ENCODE data around the gene AFTPH. TPM values are rescaled to one million over a fixed set of nuclear protein-coding genes. Genes with fewer than 3 reads are reported as not detected.
A peak's percentile ranks its signal among the peaks of the same experiment; 100 is the strongest.

Gene AFTPH
- total RNA-seq, 1 donor from 2014 or later = 53.7 TPM

DNA sequence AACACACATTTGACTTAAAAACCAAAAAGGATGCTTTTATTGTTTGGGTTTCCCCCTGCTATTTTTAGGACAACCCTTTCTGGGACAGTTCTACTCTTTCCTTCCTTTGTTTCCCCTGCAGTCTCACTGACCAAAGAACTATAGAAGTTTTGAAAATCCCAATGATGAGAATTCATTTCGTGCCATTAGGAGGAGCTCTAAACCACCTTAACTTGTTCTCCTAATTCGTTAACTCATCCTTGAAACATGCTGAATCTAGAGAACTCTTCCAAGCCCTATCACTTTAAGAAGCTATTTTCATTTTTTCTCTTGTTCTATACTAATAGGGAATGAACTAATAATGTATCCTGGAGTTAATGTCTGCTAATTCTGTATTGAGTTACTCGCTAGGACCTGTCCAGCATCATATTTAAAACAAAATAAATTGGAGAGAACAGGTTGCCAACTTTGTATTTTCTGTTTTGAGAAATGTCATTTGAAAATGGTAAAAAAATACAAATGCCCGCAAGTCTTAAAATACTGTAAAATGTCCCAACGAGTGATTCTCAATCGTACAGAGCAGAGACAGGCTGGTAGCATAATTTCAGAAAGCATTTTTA is 62.9 kb downstream of the AFTPH start:
- peak; percentile 76 for DNase-seq (ENCODE audit: low spot score)

DNA sequence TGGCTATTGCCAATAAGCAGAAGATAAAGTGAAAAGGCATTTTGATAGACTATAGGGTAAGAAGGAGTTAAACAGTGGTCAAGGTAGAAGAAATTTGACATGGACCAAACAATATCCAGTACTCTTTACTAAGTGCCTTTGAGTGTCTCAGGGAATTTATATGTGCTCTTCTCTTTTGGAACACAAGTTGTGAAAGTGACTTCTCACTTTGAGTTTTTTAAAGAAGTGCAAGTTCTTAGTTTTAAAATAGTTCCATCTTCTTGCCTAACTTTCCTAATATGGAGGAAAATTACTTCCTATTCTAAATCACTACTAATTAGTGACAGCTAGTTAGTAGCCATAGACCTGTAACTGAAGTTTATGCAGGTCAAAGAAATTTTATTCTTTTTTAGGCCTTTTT is 63.4 kb downstream of the AFTPH start:
- DNase-seq (ENCODE audit: low spot score) = no peak

DNA sequence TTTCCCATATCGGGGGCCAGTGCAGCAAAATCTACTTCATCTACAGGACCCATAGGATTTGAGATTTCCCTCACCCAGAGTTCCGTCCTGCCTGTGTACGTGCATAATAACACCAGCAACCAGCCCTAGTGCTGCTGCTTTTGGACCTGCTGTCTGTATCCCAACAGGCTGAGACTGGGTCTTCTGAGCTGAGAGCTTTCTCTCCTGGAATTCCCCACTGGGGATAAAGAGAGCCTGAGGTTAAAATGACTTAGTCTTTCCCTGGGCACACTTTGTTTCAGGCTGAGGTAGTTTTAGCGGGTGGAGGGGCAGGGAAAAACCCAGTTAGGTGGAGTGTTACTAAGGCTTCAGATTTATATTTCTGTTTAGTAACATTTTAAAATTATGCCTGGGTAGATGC is 67.1 kb downstream of the AFTPH start:
- DNase-seq (ENCODE audit: low spot score) = no peak

DNA sequence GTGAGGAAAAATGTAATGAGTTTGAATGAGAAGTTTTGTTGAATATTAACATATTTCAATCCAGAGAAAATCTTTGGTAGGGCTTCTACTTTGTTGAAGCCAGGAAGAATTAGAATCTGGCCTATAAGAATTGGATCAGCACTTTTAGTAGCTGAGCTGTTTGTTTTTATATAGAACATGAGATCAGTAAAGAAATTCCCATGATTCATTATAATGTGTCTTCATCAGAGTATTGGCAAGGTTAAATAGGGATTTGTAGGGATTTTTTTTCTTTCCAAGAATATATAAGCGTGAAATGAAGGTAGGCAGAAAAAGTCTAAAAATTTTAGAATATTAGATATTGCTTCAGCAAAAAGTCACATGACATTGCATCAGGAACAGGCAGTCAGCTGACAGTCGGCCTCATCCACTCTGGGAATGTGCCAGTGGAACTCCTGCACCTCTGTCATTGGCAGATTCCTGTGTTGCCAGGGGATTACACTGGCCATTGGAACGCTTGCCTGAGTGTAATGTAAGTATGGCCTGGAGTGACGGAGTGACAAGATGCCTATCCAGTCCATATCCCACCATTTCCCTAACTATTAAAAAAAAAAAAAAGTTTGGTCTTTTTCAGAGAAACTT is 69.0 kb downstream of the AFTPH start:
- no peak for DNase-seq (ENCODE audit: low spot score)

DNA sequence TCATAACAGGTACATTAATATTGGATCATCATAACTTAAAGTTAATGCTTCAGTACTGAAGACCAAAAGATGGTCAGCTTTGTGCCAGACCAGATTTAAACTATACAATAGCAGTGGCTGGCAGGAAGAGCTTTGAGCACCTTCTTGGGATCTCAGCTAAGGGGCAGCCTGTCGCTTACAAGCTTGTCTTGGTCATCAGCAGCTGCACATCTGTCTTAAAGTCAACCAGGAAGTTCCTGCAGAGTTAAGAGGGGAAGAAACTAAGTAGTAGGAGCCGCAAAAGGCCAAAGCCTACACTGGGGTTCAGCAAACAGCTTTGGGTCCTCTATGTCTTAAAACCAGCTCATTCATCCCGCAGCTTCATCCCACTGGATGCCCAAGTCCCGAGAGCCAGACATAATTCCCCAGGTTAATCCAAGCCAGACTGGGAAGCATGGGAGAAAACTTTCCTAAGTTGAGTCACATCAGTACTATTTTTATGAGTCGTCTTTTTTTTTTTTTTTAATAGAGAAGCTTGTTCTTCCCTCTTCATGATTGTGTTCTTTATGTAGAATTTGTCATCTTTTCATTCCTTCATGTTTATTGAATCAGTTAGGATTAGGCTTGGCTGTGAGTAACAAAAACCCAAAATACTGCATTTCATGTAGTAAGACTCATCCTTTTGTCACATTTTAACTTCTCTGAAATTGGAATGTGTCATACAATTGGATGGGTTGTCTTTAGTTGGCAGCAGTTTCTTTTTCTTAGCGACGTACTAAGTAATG is 70.3 kb downstream of the AFTPH start:
- DNase-seq (ENCODE audit: low spot score) = no peak

DNA sequence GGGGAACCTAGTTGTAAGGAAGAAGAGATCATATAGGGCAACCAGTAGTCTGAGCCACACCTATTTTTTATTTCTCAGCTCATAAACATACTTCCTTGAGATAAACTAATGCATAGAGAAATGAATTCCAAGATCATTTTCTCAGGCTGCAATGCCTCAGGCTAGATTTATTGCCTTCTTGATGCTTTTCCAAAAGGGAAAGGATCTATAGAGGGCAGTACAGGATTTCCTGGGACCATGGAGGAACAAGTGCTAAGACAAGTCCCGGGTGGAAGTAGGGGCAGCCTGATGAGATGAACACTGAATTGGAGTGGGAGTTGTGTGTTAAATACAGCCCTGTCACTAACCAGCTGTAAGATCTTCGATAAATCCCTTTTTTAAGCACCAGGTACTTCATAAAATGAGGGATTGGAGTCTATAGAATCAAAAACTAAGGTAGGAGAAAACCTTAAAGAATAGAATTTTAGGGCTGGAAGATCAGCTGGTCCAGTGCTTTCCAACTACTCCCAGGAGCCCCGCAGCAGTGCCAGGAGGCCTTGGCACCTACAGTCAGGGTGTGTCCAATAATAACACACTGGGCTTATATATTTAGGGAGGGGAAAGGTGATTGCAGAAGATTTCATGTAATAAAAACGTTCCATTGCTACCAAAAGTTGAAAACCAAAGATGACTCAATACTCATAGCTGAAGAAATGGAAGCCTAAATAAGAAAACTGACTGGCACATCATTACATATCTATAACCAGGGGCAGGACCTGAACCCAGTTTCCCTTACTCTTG is 71.5 kb downstream of the AFTPH start:
- peak; percentile 56 for DNase-seq (ENCODE audit: low spot score)

DNA sequence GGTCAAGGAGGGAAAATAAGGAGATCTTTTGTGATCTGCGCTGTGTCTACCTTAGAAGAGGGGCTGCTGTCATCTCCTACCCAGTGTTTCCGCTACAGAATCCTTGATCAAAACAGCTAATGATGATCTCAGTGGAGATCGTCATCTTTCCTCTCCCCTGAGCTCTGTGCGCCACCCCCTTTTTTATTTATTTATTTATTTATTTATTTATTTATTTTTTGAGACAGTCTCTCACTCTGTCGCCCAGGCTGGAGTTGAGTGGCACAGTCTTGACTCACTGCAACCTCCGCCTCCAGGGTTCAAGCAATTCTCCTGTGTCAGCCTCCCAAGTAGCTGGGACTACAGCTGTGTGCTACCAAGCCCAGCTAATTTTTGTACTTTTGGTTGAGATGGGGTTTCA is 74.1 kb downstream of the AFTPH start:
- no peak for DNase-seq (ENCODE audit: low spot score)

DNA sequence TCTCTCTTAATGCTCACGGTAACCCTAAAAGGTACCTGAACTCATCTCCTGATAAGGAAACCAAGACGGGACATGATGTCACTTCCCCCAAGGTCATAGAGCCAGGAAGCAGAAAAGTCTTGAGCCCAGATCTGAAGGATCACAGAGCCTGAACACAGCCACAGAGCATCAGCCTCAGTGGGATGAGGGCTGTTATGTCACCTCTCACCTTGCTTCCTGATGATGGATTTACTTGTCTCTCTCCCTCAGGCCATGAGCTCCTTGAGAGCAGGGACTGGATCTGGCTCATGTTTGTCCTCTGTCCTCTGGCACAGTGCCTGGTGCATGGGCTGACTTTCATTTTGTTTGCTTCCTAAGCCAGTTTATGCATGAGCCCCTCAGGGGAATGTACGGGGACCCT is 75.3 kb downstream of the AFTPH start:
- no peak for DNase-seq (ENCODE audit: low spot score)

DNA sequence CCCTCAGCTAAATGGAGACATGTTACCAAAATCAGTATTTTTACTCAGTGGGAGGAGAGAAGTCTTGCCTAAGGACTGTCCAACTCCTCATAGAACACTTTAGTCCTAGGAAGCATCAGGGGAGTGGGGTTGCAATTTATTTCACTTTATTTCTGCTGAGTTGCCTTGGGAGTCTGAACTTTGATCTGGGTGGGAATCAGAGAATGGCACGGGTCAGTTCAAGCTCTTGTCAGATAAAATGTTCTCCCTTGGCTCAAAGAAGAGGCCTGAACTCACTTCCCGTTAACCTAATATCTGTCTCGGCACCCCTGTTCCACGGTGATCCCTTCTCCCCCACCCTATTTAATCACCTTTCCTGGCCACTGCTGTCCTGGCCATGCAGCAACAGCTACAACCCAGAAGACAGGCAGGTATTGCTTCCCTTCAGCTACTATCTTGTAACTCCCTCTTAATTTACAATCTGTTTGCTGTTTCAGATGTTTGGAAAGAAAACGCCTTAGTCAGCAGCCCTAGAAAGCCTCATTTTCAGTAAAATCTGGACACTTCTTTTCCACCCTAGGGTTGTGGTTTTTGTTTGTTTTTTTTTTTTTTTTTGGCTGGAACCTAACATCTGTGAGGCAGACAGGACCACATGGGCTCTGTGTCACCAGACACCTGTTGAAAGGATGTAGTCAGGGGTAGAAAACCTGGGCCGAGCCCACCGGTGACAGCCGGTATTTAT is 77.1 kb downstream of the AFTPH start:
- peak; percentile 79 for DNase-seq (ENCODE audit: low spot score)

DNA sequence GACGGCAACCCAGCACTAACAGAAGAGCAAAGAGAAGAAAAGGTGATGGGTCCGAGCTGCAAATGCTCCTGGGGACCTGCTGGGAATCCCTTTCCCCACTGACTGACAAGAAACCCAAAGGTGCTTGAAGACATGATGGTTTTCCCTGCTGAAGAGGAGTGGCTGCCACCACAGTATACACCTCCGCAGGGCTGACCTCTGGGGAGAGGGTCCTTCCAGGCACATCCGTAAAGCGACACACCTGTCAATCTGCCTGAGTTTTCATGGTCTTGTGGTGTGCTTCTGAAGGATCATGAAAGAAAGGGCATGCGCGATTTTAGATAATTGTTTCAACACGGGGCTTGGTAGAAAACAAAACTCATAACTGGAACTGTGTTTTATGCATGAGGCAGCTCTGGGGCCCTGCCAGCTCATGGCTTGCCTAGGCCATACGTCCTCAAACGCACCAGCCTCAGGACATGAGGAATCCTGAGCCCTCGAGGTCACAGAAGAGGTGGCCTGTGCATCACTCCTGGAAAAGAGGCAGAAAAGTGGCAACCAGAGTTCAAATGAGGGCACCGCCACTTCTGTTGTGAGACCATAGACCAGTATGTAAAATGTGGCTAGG is 77.8 kb downstream of the AFTPH start:
- no peak for DNase-seq (ENCODE audit: low spot score)

DNA sequence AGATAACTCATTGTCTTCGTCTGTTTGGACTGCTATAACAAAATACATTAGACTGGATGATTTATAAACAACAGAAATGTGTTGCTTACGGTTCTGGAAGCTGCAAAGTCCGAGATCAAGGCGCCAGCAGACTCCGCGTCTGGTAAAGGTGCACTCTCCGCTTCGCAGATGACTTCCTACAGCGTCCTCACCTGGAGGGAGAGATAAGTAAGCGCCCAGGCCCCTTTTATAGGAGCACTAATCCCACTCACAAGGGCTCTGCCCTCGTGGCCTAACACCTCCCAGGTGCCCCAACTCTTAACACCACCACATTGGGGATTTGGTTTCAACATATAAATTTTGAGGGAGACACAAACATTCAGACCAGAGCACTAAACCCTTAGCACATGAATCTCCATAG is 78.3 kb downstream of the AFTPH start:
- DNase-seq (ENCODE audit: low spot score) = no peak

DNA sequence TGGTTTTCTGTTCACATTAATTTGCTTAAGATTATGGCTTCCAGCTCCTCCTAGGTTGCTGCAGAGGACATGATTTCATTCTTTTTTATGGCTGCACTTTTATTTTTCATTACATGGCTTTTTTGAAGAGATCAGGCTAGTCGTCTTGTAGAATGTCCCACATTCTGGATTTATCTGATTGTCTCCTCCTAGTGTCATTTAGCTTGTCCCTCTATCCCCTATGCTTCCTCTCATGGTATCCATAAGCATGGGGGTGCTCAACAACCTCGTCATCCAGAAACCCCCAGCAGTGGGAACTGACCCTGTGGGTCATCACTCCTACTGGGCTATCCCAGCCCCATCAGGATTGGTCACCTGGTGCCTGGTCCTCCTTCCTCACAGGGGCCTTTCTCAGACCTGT is 80.0 kb downstream of the AFTPH start:
- DNase-seq (ENCODE audit: low spot score) = no peak

DNA sequence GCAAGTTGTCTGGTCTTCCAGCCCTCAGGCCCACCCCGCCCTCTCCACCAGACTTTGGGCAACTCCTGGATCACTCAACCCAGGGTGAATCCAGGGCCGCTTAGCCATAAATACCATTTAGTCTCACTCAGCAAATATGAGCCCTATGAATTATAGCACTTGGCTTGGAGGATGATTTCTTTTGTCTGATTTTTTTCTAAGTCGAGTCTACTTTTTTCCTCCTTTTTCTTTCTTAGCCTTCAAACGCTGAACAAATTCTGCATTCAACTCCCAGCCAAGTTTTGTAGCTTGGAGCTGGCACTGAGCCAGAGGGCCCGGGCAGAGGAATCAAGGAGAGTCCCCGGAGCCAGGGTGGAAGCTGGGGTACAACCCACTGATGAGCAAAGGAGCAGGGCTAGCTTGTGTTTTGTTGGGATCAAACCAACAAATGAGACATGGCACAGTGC is 80.9 kb downstream of the AFTPH start:
- DNase-seq (ENCODE audit: low spot score) = peak; percentile 97

DNA sequence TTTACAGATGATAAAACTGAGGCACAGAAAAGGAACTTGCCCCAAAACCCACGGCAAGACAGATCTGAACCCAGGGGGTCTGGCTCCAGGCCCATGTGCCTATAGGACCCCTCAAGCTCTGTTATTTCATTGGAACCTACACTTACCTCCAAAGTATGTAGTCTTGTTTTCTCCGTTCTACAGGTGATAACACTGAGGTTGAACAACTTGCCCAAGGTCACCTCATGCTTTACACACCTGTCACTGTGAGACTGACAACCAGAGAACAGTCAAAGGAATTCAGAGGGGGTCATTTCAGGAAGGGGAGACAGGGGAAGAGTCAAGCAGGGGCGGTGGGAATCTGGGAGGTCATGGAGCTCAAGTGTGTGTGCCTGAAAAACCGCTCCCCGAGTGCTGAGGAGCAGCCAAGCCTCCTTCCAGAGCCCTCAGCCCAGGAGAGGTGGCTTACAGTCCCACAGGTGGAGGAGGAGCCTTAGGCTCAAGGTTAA is 81.9 kb downstream of the AFTPH start:
- DNase-seq (ENCODE audit: low spot score) = no peak

DNA sequence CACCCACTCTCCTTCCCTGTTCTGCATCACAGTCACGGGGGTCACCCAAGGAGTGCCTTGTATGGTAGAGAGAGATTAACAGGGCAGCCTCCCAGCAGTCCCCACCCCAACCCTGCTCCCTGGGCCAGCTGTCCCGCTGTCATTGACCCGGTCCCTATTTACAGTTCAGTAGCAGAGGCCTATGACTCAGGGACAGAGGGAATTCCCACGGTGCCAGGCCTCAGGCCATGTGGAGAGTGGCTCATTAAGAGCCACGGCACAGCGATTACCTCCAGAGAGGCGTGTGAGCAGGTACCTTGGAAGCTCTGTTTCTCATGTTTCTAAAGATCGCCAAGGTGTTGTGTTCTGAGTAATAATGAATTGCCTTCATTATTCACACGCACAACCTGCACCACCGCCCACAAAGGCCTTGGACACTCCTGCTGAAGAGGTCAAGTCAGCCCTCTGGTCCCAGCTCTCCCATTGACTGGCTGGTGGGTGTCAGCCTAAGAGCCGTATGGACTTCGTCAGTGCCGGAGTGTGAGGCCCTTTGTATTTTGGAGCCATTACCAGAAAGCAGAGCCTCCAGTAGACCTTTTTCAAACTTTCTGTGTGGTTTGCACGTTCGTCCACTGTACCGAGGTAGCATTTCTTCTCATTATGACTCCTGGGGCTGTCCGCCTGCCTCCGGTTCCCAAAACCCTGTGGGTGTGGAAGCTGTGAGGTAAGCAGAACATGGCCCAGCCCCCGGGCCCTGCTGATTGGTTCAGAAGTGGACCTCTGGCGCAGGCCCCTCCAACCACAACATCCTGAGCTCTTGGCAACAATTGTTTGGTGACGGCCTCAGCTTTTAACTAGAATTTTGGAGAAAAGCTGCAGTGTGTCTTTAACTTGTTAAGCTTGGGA is 82.6 kb downstream of the AFTPH start:
- DNase-seq (ENCODE audit: low spot score) = peak; percentile 91

DNA sequence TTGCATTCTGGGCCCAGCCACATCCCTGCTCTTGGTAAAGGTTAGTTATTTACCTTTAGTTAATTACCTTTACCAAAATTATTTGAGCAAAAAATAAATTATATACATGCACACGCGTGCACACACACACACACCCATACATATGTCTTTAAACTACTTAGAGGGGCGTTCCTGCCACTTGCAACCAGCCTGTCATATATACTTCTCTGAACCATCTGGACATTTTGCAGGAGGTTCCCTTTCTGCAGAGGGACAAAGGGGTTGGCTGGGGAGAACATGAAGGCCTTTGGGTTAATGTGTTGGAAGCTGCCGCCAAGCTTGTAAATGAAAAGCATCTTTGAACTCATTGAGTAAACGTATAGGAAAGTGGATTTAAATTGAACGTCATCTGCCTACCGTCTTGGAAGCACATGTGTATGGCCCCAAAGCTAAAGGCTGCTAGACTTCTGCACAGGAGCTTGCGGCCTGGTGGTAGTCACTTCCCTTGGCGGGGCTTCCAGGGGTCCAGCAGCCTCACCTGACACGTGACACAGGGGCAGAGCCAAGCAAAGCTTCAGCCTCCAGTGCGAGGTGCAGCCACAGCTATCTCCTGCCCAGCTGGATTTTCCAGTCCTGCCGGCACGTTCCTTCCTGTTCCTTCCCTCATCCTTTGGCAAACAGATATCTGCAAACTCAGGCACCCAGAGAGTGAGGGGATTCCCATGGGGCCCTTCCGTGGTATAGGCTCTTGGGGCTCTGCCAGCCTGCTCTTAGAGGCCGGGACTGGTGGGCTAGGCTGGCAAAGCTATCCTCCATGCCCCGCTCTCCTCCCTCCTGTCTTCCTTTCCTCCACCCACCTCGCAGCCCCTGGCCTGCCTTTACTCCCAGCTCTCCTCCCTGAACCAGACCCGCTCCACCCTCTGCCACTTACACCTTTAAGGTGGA is 83.5 kb downstream of the AFTPH start:
- DNase-seq (ENCODE audit: low spot score) = peak; percentile 71

DNA sequence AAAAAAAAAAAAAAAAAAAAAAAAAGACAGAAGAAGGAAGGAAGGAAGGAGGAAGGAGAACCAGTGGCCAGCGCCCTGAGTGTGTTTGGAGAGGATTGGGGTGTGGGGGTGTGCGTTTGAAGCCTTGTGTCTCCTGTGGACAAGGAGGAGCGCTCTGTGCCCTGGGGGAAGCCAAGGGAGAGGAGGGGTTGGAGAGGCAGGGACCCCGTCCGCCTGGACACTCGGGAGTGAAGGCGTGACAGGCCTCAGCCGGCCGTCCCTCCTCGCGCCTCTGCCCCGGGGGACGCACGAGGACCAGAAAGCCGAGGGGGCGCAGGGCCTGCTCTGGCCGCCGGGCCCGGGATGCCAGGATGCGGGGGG is 84.7 kb downstream of the AFTPH start:
- no peak for DNase-seq (ENCODE audit: low spot score)

DNA sequence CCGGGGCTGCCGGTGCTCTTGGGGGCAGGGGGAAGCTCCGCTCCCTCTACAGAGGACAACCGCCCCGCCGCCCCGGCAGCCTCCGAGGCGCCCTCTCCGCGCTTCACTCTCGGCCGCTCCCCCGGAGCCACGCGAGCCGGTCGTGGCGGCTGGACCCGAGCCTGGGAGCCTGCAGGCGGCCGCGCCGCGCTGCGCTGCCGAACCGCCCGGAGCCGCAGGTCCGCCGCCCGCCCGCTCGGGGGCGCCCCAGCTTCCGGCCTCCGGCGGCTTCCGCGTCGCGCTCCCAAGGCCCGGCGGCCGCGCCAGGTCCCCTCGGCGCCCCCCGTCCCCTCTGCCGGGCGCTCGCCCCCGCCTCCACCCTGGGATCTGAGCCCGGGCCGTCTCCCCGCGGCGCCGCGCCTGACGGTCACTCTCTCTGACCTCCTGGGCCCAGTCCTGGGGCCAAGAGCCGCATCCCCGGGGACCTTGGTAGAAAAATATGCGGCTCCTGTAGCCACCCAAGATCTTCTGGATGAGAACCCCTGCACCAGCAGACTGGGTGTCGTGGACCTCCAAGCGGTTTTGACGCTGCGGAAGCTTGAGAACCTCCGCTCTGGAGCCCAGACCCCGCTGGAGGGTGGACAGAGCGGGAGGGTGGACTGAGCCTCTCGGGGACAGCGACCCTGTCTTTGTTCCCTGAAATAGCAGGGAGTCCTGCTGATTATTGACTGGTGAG is 85.3 kb downstream of the AFTPH start:
- DNase-seq (ENCODE audit: low spot score) = peak; percentile 50

Measured in umbilical cord (tissue), 2 donors.